H1 (cell line): Measurements from ENCODE around the gene SRXN1. TPM values are rescaled to one million over a fixed set of nuclear protein-coding genes. Genes with fewer than 3 reads are reported as not detected.

ENCODE experiments used
- CTCF ChIA-PET: fragments of 300-600 bp; sonication (Branson Sonifier 250); formaldehyde crosslinking; loops from one replicate; lab custom pipeline; 2021; ENCODE audit not compliant: partially characterized antibody; lab: Charles Lee
- POLR2A ChIA-PET: fragments of 300-600 bp; sonication (Branson Sonifier 250); formaldehyde crosslinking; loops from one replicate; lab custom pipeline; 2021; ENCODE audit warnings: inconsistent platforms; ENCODE audit not compliant: partially characterized antibody; lab: Charles Lee
- DNase-seq, 2 experiments: peaks; one replicate each; pipeline versions ENCODE4 v3.0.0 to v3.0.0-alpha.2; 2010 to 2022; ENCODE audit warnings: low spot score in 2 of 2, low read depth in 1 of 2, mixed read lengths in 1 of 2
- FAIRE-seq: peaks from 2 replicates; lab custom pipeline; 2011; peaks lifted over from hg19 to GRCh38; lab: Jason Lieb, UNC
- H2AFZ ChIP-seq: 2 replicates; pipeline ENCODE4 v1.8.1; 2012; ENCODE audit warnings: low read length, inconsistent platforms
- H2AK5ac ChIP-seq: 2 replicates; pipeline ENCODE4 v1.6.1; 2013; ENCODE audit warnings: low read depth, low read length
- H2BK120ac ChIP-seq: replicated peaks from 2 replicates; pipeline ENCODE3; 2013; ENCODE audit warnings: low read depth, low read length, inconsistent platforms
- H2BK12ac ChIP-seq: 2 replicates; pipeline ENCODE4 v1.6.1; 2013; ENCODE audit warnings: low read depth, low read length
- H2BK15ac ChIP-seq: 2 replicates; pipeline ENCODE4 v1.6.1; 2013; ENCODE audit warnings: low read length
- H2BK20ac ChIP-seq: 2 replicates; pipeline ENCODE4 v1.6.1; 2013; ENCODE audit warnings: low read length
- H2BK5ac ChIP-seq: 2 replicates; pipeline ENCODE4 v1.6.1; 2013; ENCODE audit warnings: low read depth, low read length
- H3K14ac ChIP-seq: 2 replicates; pipeline ENCODE4 v1.6.1; 2013; ENCODE audit warnings: inconsistent platforms; ENCODE audit not compliant: insufficient read length
- H3K18ac ChIP-seq: 2 replicates; pipeline ENCODE4 v1.6.1; 2013; ENCODE audit warnings: low read length; ENCODE audit errors: extremely low read depth
- H3K23ac ChIP-seq: 2 replicates; pipeline ENCODE4 v1.6.1; 2013; ENCODE audit warnings: inconsistent platforms; ENCODE audit not compliant: insufficient read length
- H3K23me2 ChIP-seq: 2 replicates; pipeline ENCODE4 v1.6.1; 2013; ENCODE audit warnings: low read depth, low read length
- H3K27ac ChIP-seq: 2 replicates; pipeline ENCODE4 v1.6.1; 2011; ENCODE audit warnings: low read depth, low read length, inconsistent platforms
- H3K27me3 ChIP-seq, 4 experiments: replicated peaks in 1 of 4; 1 replicate in 1 of 4; 2 replicates in 3 of 4; pipeline versions ENCODE4 v1.6.1 to v1.8.1; 2011 to 2013; ENCODE audit warnings: low read length in 3 of 4, mild to moderate bottlenecking in 3 of 4, inconsistent platforms in 2 of 4, mixed read lengths in 2 of 4, moderate library complexity in 1 of 4; ENCODE audit not compliant: control insufficient read depth in 3 of 4, insufficient read depth in 3 of 4; ENCODE audit errors: extremely low read depth in 1 of 4
- H3K36me3 ChIP-seq, 4 experiments: 2 replicates each; pipeline versions ENCODE4 v1.6.1 to v1.8.1; 2011 to 2013; ENCODE audit warnings: mild to moderate bottlenecking in 4 of 4, low read length in 3 of 4, moderate library complexity in 2 of 4, control low read depth in 1 of 4, inconsistent platforms in 1 of 4; ENCODE audit not compliant: insufficient read depth in 4 of 4, control insufficient read depth in 2 of 4
- H3K4ac ChIP-seq: replicated peaks from 2 replicates; pipeline ENCODE3; 2013; ENCODE audit warnings: low read length, low read depth, mixed read lengths, inconsistent platforms; ENCODE audit not compliant: insufficient read length
- H3K4me1 ChIP-seq, 4 experiments: replicated peaks in 1 of 4; 1 replicate in 1 of 4; 2 replicates in 3 of 4; pipeline versions ENCODE4 v1.6.1 to v1.8.1; 2011 to 2013; ENCODE audit warnings: low read length in 3 of 4, inconsistent platforms in 2 of 4, mixed read lengths in 1 of 4; ENCODE audit not compliant: insufficient read depth in 4 of 4, control insufficient read depth in 3 of 4
- H3K4me2 ChIP-seq, 2 experiments: 2 replicates each; pipeline versions ENCODE4 v1.6.1 to v1.8.1; 2011 to 2013; ENCODE audit warnings: low read depth in 2 of 2, low read length in 2 of 2, control low read depth in 1 of 2, inconsistent platforms in 1 of 2, mild to moderate bottlenecking in 1 of 2; ENCODE audit not compliant: insufficient read depth in 1 of 2
- H3K4me3 ChIP-seq, 4 experiments: fragments of 200-600, 300-600 bp in 1 of 4; sonication (generic), shearing (Covaris generic), sonication (Bioruptor Twin) in 1 of 4; 2 replicates each; pipeline versions ENCODE4 v1.5.1 to v1.8.1; 2011 to 2016; ENCODE audit warnings: low read length in 4 of 4, low read depth in 3 of 4, control low read depth in 2 of 4, inconsistent platforms in 2 of 4, mild to moderate bottlenecking in 2 of 4, mixed read lengths in 1 of 4, moderate library complexity in 1 of 4; ENCODE audit not compliant: insufficient read depth in 2 of 4; ENCODE audit errors: extremely low read depth in 1 of 4
- H3K56ac ChIP-seq: replicated peaks from 2 replicates; pipeline ENCODE3; 2013; ENCODE audit warnings: low read depth, mild to moderate bottlenecking, mixed read lengths, low read length, inconsistent platforms; ENCODE audit not compliant: insufficient read length
- H3K79me1 ChIP-seq: 2 replicates; pipeline ENCODE4 v1.6.1; 2013; ENCODE audit warnings: low read depth, low read length, control low read depth
- H3K79me2 ChIP-seq, 2 experiments: 2 replicates each; pipeline versions ENCODE4 v1.6.1 to v1.8.1; 2012 to 2013; ENCODE audit warnings: low read length in 2 of 2, mild to moderate bottlenecking in 2 of 2, inconsistent platforms in 1 of 2; ENCODE audit not compliant: insufficient read depth in 2 of 2, control insufficient read depth in 1 of 2
- H3K9ac ChIP-seq, 4 experiments: replicated peaks in 1 of 4; 1 replicate in 1 of 4; 2 replicates in 3 of 4; pipeline versions ENCODE4 v1.6.1 to v1.8.1; 2011 to 2013; ENCODE audit warnings: low read depth in 3 of 4, low read length in 3 of 4, control low read depth in 2 of 4, mild to moderate bottlenecking in 2 of 4, moderate library complexity in 2 of 4, inconsistent platforms in 1 of 4; ENCODE audit errors: extremely low read depth in 1 of 4
- H3K9me3 ChIP-seq, 2 experiments: 2 replicates each; pipeline versions ENCODE4 v1.6.1 to v1.8.1; 2012 to 2013; ENCODE audit warnings: mild to moderate bottlenecking in 2 of 2, moderate library complexity in 2 of 2, control low read depth in 1 of 2, inconsistent platforms in 1 of 2, low read depth in 1 of 2, low read length in 1 of 2, mixed read lengths in 1 of 2; ENCODE audit not compliant: insufficient read depth in 2 of 2
- H4K20me1 ChIP-seq, 2 experiments: replicated peaks in 1 of 2; 2 replicates each; pipeline versions ENCODE3 to v1.8.1; 2011 to 2013; ENCODE audit warnings: inconsistent platforms in 2 of 2, low read length in 2 of 2, mild to moderate bottlenecking in 1 of 2; ENCODE audit not compliant: insufficient read depth in 2 of 2, control insufficient read depth in 1 of 2
- H4K5ac ChIP-seq: 2 replicates; pipeline ENCODE4 v1.6.1; 2013; ENCODE audit warnings: low read length, low read depth, mixed read lengths, inconsistent platforms; ENCODE audit not compliant: insufficient read length
- H4K8ac ChIP-seq: 2 replicates; pipeline ENCODE4 v1.8.0; 2013; ENCODE audit warnings: mild to moderate bottlenecking, moderate library complexity, low read length, inconsistent platforms; ENCODE audit not compliant: insufficient read depth; ENCODE audit errors: extremely low read depth
- H4K91ac ChIP-seq: replicated peaks from 2 replicates; pipeline ENCODE3; 2013; ENCODE audit warnings: low read length, mixed read lengths, inconsistent platforms; ENCODE audit not compliant: insufficient read length
- BRCA1 ChIP-seq: IDR thresholded peaks from 2 replicates; pipeline ENCODE4 v1.6.1; 2012; ENCODE audit warnings: low read depth, low read length, improper control_type of control experiment
- CBX8 ChIP-seq: fragments of 300-800, 300-1000 bp; sonication (generic); IDR thresholded peaks from 2 replicates; pipeline ENCODE4 v1.7.1; 2016; ENCODE audit warnings: low read depth, low read length, borderline replicate concordance
- EGR1 ChIP-seq: IDR thresholded peaks from 2 replicates; pipeline ENCODE4 v1.6.1; 2011; ENCODE audit warnings: low read depth, low read length, borderline replicate concordance
- JUND ChIP-seq: IDR thresholded peaks from 2 replicates; pipeline ENCODE4 v1.6.1; 2011; ENCODE audit warnings: mild to moderate bottlenecking, improper control_type of control experiment, low read length
- KDM5A ChIP-seq: fragments of 200-600 bp; IDR thresholded peaks from 2 replicates; pipeline ENCODE4 v1.7.1; 2012; ENCODE audit warnings: mild to moderate bottlenecking, low read length, inconsistent platforms, mixed read lengths
- NRF1 ChIP-seq: IDR thresholded peaks from 2 replicates; pipeline ENCODE4 v1.6.1; 2011; ENCODE audit warnings: mild to moderate bottlenecking, low read depth, low read length, improper control_type of control experiment
- RAD21 ChIP-seq, 2 experiments: IDR thresholded peaks in 1 of 2; conservative IDR thresholded peaks in 1 of 2; 2 replicates each; pipeline ENCODE4 v1.6.1; 2011; ENCODE audit warnings: low read depth in 2 of 2, low read length in 2 of 2, improper control_type of control experiment in 1 of 2, inconsistent platforms in 1 of 2, mild to moderate bottlenecking in 1 of 2, moderate library complexity in 1 of 2
- RFX5 ChIP-seq: IDR thresholded peaks from 2 replicates; pipeline ENCODE4 v1.6.1; 2011; ENCODE audit warnings: low read depth, low read length, improper control_type of control experiment, borderline replicate concordance
- SAP30 ChIP-seq: fragments of 300-600 bp; sonication (generic); IDR thresholded peaks from 2 replicates; pipeline ENCODE4 v1.7.1; 2012; ENCODE audit warnings: low read length, moderate library complexity, mild to moderate bottlenecking, inconsistent platforms; ENCODE audit not compliant: insufficient read depth, insufficient replicate concordance
- SP2 ChIP-seq: IDR thresholded peaks from 2 replicates; pipeline ENCODE4 v1.6.1; 2012; ENCODE audit warnings: mild to moderate bottlenecking, low read length, inconsistent platforms
- SUZ12 ChIP-seq: fragments of 200-600 bp; sonication (generic); IDR thresholded peaks from 2 replicates; pipeline ENCODE4 v1.6.1; 2012; ENCODE audit warnings: mild to moderate bottlenecking, inconsistent platforms, low read length, moderate library complexity, mixed read lengths
- ZNF274 ChIP-seq: IDR thresholded peaks from 2 replicates; pipeline ENCODE4 v1.7.0; 2012; ENCODE audit warnings: low read length, borderline replicate concordance; ENCODE audit errors: extremely low read depth
- WGBS, 2 experiments: shearing (Covaris generic) in 1 of 2; methylation state at CpG; one replicate each; pipeline versions ENCODE4 v1.1.6 to v1.1.7; 2013 to 2015; ENCODE audit warnings: low lambda C conversion rate in 2 of 2, mixed read lengths in 2 of 2, inconsistent platforms in 1 of 2, low coverage in 1 of 2, missing lambda C conversion rate in 1 of 2; ENCODE audit not compliant: insufficient replicate concordance in 2 of 2, insufficient coverage in 1 of 2, insufficient read length in 1 of 2; ENCODE audit errors: extremely low coverage in 1 of 2, missing lambda C conversion rate in 1 of 2; 5-methylcytosine and 5-hydroxymethylcytosine counted together
- polyA plus RNA-seq, 7 experiments: library from polyadenylated mRNA; depleted of rRNA in 3 of 7; stranded (reverse) in 5 of 7; unstranded in 2 of 7; fragments of >200 nt in 5 of 7; fragments of 200-250 nt in 2 of 7; gene quantifications; 1 replicate in 5 of 7; 2 replicates in 1 of 7; 4 replicates in 1 of 7; pipeline versions ENCODE4 v1.2.1 to v1.2.3, GENCODE V29; 2011 to 2013; ENCODE audit warnings: missing spikeins in 2 of 7, mixed read lengths in 2 of 7
- total RNA-seq: library from RNA; stranded (reverse); fragmentation: NEBNext Ultra II Directional; extraction: Animal tissue kit (Norgen Biotek cat#: 25700); gene quantifications from 2 replicates; pipeline ENCODE4 v1.2.1, GENCODE V29; 2021

The SRXN1 gene
- total and polyA plus RNA-seq, 2 of the 8 experiments (the other 6 are each of a cell fraction or from before 2014, with no cell fraction given), result 12.2 to 15.8 TPM

DNA sequence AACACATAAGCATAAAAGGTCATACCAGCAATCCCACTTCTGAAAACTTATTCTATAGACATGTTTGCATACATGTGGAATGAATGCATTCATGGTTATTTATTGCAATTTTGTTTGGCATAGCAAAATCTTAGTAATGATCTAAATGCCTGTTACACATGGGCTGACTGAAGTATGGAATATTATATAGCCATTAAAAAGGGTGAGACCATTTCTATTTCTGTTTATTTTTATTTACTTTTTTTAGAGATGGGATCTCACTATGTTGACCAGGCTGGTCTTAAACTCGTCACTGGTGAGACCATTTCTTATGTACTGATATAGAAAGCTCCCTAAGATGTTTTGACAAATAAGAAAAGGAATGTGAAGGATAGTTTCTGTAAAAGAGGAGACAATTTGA, 36.9 kb upstream of the SRXN1 start:
- TF ChIP-seq NRF1 (no peak), CBX8 (no peak), SAP30 (no peak), SP2 (no peak), JUND (no peak), RAD21 (IDR thresholded peaks at IDR 0.05 in 1 of 2, conservative IDR thresholded peaks at IDR 0.05 in 1 of 2; ENCODE audit: low read depth in 2 of 2, low read length in 2 of 2) (no peak), SUZ12 (no peak), ZNF274 (no peak), RFX5 (no peak), EGR1 (no peak), KDM5A (no peak), BRCA1 (no peak)
- TF ChIP-seq, all 59 proteins: peak for 0
- Histone ChIP-seq H4K20me1 (no peaks in the 10 kb centered on the region), H3K23ac (no peak overlapping the region), H3K4me1 (peaks cover 0 to 12% (median 7%) of the 10 kb centered on the region in 4 experiments; a peak in 4 of 7 replicates), H2AFZ (no peak overlapping the region), H2BK12ac (no peak overlapping the region), H3K9ac (no peak overlapping the region), H2BK15ac (no peak overlapping the region), H2BK5ac (no peak overlapping the region), H3K27ac (no peak overlapping the region), H4K5ac (no peak overlapping the region), H2BK120ac (no peak overlapping the region), H3K27me3 (no peaks in the 10 kb centered on the region), H3K23me2 (peaks cover 1% of the 10 kb centered on the region; the same call in 1 of the 2 replicates), H3K9me3 (no peaks in the 10 kb centered on the region), H3K4me2 (no peak overlapping the region), H3K79me2 (no peaks in the 10 kb centered on the region), H3K79me1 (no peaks in the 10 kb centered on the region), H3K4ac (no peak overlapping the region), H3K14ac (no peak overlapping the region), H4K91ac (no peak overlapping the region), H3K36me3 (no peaks in the 10 kb centered on the region), H4K8ac (no peak overlapping the region), H3K4me3 (no peak overlapping the region), H2BK20ac (no peak overlapping the region), H3K56ac (no peak overlapping the region), H3K18ac (no peak overlapping the region), H2AK5ac (no peak overlapping the region)
- ChIA-PET POLR2A (interaction anchor here (0.8 to 2.6 kb wide), 2 partner anchors 10 to 12 kb away, joined by 3 to 8 read pairs; no protein-coding TSS in a partner anchor), CTCF (interaction anchor here (0.7 to 3.4 kb wide), 7 partner anchors 10 to 298 kb away, joined by 3 to 16 read pairs (median 6); no protein-coding TSS in a partner anchor)
- 72% methylated on average over 1 of the region's 1 CpG; no CpG with 5 or more reads in 1 of the 2 experiments for WGBS, 2 experiments
- DNase-seq, result no peak
- no peak for FAIRE-seq
